HL-60 (cell line): ENCODE data around the gene QRFP.

ENCODE experiments used
- GABPA ChIP-seq: IDR thresholded peaks from 2 replicates; pipeline ENCODE4 v1.6.1; 2012; ENCODE audit warnings: low read depth
- TF ChIP-seq, protein P1 (sequence below): IDR thresholded peaks from one replicate; pipeline ENCODE4 v1.5.1; 2011; ENCODE audit warnings: low read length, control low read depth, inconsistent platforms; ENCODE audit not compliant: insufficient read depth

DNA sequence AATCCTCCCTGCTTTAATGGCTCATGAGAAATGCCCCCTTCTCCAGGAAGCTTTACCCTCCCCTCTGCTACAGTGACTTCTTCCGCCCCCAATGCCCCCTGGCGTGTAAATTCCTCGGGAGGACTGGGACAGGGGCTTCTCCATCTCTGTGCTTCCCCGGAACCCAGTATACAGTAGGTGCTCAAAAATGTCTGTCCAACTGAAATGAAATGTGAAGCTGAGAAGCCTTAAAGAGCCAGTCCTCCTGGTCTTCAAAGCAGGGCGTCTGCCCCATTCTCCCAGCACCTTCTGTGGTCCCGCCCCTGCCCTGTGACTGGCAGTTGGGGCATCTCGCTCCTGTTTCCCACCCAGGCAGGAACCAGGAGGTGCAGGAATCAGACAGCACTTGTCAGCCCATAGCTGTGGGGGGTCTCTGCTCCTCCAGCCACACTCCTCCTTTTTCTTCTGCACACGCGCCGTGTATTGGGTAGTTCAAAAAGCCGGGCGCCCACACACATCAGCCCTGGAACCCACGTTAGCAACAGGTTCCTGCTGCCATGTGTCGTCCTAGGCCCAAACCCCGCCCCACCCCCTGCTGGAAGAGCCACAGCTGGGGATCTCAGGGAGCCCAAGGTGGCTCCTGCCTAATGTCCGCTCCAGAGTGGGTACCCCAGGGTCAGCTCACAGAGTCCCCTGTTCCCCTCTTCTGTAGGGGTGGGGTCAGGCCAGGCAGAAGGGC, 26.4 kb upstream of the QRFP start:
- TF ChIP-seq, protein P1, sequence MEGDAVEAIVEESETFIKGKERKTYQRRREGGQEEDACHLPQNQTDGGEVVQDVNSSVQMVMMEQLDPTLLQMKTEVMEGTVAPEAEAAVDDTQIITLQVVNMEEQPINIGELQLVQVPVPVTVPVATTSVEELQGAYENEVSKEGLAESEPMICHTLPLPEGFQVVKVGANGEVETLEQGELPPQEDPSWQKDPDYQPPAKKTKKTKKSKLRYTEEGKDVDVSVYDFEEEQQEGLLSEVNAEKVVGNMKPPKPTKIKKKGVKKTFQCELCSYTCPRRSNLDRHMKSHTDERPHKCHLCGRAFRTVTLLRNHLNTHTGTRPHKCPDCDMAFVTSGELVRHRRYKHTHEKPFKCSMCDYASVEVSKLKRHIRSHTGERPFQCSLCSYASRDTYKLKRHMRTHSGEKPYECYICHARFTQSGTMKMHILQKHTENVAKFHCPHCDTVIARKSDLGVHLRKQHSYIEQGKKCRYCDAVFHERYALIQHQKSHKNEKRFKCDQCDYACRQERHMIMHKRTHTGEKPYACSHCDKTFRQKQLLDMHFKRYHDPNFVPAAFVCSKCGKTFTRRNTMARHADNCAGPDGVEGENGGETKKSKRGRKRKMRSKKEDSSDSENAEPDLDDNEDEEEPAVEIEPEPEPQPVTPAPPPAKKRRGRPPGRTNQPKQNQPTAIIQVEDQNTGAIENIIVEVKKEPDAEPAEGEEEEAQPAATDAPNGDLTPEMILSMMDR = no peak
- TF ChIP-seq GABPA = no peak
